ENCODE measurements around the gene GGA2.
"Not testable (repeated sequence)": the region's sequence is repeated elsewhere in the genome, so short reads cannot be mapped to it uniquely, and the experiment has no call there.

Gene GGA2

DNA sequence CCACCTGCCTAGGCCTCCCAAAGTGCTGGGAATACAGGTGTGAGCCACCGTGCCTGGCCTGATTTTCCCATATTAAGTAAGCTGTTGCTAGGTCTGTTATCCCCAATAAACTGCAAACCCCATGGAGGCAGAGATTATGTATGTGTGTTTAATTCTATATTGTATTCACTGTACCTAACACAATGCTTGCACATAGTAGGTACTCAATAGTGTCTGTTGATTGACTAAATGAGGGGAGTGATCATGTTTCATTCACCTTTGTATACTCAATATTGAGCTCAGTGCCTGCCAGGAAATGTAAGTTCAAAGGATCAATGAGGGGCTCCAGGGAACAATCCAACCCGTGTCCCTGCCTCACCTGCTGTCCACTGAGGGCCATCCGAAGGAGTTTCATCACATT is 14.6 kb upstream of the GGA2 start:
- no peak for DNase-seq (ENCODE audit: low read depth)

- no peak for DNase-seq (ENCODE audit: low read depth)
Measured at GRCh38 chr16:23523876-23524385, 13.6 kb upstream of the GGA2 start.

- DNase-seq (ENCODE audit: low read depth), result no peak
Measured at GRCh38 chr16:23523321-23523720, 13.0 kb upstream of the GGA2 start.

- no peak for DNase-seq (ENCODE audit: low read depth)
Measured at GRCh38 chr16:23521965-23522364, 11.7 kb upstream of the GGA2 start.

DNA sequence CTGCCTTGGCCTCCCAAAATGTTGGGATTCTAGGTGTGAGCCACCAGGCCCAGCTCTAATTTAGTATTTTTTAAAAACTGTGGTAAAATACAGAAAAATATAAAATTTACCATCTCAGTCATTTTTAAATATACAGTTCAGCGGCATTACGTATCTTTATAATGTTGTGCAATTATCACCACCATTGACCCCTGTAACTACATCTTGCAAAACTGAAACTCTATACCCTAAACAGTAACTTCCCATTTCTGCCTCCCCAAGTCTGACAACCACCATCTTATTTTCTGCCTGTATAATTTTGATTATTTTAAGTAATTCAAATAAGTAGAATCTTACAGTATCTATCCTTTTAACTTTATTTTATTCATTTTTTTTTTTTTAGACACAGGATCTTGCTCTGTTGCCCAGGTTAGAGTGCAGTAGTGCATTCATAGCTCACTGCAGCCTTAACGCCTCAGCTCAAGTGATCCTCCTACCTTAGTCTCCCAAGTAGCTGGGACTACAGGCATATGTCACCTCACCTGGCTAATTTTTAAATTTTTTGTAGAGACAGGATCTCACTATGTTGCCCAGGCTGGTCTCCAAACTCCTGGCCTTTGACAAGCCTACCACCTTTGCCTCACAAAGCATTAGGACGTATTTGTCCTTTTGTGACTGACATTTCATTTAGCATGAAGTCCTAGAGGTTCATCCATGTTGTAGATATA is 10.9 kb upstream of the GGA2 start:
- DNase-seq (ENCODE audit: low read depth), result no peak

GRCh38 chr16:23520500-23520899 is 10.2 kb upstream of the GGA2 start:
- no peak for DNase-seq (ENCODE audit: low read depth)

DNA sequence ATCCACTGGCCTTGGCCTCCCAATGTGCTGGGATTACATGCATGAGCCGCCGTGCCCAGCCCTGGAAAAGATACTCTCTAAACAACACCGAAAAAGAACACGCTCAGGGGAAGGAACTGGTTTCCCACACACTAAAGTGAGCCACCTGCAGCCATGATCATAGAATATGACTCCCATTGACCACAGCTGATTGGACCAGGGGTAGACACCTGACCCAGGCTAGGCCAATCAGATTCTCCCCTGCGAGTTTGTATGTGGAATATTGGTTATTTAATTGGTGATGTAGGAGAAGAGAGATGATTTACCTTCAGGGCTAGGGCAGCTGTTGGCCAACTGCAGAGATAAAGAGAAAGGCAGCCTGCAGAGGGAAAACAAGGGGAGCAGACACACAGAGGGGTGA is 9.0 kb upstream of the GGA2 start:
- no peak for DNase-seq (ENCODE audit: low read depth)

DNA sequence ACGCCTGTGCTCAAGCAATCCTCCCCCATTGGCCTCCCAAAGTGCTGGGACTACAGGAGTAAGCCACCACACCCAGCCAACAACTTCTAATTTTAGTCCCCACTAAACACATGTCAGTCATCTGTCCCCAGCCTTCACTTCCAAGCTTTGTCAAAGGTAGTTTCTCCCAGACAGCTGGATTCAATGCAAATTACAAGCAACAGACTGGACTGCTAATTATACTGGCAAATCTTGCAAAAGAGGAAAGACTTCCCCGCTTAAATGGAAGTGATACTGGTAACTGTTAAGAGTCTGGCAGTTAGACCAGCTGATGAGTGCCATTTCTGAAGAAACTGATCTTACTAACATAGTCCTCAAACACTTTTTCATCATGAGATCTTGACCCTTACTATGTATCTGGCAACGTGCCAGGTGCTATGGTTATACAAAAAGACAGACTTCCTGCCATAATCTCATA is 8.2 kb upstream of the GGA2 start:
- DNase-seq (ENCODE audit: low read depth), result no peak

DNA sequence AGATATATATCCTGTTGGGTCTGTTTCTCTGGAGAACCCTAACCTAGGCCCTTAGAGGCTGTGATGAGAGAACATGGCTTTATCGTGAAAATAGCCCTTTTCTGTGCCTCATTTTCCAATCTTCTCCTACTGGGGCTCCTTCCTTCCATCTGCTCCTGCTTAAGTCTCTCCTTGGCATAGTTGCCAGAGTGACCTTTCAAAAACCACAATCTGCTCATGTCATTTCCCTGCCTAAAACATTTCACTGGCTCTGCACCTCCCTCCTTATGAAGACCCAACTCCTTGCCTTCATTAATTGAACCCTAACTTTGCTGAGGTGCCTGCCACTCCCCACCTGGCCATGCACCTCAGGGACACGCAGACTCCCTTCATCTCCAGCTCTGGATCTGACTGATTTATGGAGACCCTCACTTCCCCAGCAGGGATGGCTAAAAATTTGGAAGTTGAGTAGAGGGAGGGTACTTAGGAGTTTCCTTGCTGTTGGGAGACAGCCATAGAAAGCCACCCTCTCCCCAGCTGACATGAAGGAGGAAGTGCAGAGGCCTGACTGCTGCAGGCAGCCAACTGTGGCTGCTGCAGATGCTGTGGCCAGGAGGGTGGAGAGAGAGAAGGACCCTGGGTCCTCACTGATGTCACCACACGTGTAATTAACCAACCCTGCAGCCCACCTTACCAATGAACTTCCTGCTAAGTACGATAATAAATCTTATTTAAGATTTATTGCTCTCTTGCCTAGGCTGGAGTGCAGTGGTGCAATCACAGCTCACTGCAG is 6.3 kb upstream of the GGA2 start:
- no peak for DNase-seq (ENCODE audit: low read depth)

- no peak for DNase-seq (ENCODE audit: low read depth)
Measured at GRCh38 chr16:23515881-23516280, 5.6 kb upstream of the GGA2 start.

- DNase-seq (ENCODE audit: low read depth), result no peak
Measured at GRCh38 chr16:23514381-23515152, 4.3 kb upstream of the GGA2 start.

DNA sequence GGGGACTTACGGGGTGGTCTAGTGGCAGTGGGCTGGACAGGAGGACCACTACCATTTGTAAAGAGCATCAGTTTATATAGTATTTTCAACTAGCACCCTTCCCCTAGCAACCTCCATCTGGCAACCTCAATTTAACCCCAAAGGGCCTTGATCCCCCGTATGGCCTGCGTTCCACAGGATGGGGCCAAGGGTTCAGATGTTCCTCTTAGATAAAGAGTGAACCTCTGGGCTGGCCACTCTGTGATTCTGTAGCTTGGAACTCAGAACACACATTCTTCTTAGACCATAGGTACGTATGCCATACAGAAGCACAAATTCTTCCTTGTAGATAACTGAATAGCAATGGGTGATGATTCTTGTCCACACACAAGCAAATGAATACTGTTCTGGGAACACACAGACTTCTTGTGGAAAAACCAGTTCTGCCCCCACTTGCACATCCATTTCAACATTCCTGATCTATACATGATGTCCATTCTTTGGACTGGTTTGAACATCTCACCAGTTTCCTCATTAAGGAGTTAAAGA is 1.9 kb upstream of the GGA2 start:
- DNase-seq (ENCODE audit: low read depth), result no peak

GRCh38 chr16:23511731-23512130 is 1.4 kb upstream of the GGA2 start:
- DNase-seq (ENCODE audit: low read depth), result no peak

- not testable (repeated sequence) for DNase-seq (ENCODE audit: low read depth)
Measured at GRCh38 chr16:23510915-23511270, 599 bp upstream of the GGA2 start.

DNA sequence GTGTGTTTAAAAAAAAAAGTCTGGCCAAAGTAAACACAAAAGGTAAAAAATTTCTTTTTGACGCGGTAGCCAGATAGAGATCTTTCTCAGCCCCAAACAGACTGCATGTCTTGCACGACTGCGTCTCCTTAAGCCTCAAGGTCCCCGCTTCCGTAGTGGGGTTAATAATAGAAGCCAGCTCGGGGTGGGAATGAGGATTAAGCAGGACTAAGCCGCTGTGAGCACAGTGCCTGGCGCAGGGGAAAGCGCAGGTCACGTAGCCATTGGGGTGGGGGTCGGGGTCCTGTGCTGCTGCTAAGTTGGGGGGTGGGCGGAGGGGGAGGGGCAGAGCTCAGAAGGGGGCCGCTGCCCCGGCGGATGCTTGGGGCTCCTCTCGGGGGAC is 521 bp downstream of the GGA2 start:
- DNase-seq (ENCODE audit: low read depth), result no peak

GRCh38 chr16:23509441-23509754 is 896 bp downstream of the GGA2 start:
- DNase-seq (ENCODE audit: low read depth), result no peak

- no peak for DNase-seq (ENCODE audit: low read depth)
Measured at GRCh38 chr16:23508589-23509440, 1.5 kb downstream of the GGA2 start.

GRCh38 chr16:23506606-23506994 is 3.7 kb downstream of the GGA2 start:
- DNase-seq (ENCODE audit: low read depth), result no peak

DNA sequence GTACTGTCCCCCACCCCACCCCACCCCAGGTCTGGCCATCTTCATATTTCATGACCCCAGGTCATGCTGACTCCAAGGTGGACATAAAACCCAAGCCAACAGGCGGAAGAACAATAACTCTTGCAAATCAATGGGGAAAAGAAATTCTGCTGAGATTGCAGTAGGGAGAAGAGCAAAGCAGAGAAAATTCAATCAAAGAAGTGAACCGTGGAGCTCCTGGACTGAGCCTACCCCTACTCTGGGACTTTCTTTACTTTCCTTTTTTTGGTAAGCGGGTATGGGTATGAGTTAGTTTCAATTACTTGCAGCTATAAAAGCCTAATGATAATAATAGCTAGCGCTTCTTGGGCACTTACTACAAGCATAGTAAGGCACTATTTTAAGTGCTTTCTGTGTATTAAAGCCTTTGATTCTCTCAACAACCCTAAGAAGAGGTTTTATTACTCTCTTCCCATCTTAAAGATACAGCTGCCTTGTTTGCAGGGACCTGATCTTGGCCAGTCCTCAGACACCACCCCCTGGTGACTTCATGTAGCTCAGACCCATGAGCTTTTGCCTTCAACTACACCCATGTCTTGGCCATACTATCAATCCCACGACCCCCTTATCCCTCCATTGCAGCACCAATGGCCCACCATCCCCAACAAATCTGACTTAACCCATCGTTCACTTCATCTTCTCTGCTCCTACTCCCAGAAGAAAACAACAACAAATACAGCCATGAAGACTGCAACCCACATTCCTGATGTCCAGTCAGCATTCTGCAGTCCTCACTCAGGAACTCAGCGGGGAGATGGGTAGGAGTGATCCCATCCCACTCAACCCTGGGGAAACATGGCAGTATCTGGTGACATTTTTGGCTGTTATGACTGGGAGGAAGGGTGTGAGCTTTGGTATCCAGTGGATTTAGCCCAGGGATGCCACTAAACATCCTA is 4.4 kb downstream of the GGA2 start:
- no peak for DNase-seq (ENCODE audit: low read depth)

DNA sequence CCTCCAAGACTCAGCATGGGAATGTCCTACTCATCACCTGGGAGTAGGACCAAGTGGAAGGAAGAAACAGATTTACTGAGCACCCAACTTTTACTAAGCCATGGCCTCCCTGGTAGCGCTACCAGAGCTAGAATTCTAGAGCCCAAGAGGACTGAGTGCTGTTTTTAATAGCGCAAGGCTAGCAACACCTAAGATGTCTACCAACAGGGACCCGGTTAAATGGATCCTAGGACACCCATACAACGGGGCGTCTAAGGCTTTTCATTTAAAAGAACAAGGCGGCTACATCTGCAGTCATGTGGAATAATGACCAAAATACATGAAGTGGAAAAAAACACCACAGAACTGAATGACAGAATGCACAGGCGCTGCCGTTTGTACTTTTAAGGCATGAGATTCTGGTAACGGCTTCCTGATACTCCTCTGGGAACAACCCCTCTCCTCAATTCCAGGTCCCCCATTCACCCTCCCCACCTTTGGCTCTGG is 5.1 kb downstream of the GGA2 start:
- DNase-seq (ENCODE audit: low read depth), result no peak

Data from stimulated activated CD8-positive, alpha-beta memory T cell treated with anti-CD3 and anti-CD28 coated beads, Interleukin-12 subunit alpha, Interleukin-12 subunit beta, amount 100 ng/mL, for 1 hour (primary cell).